ENCODE results near the gene CC2D2A.

DNA sequence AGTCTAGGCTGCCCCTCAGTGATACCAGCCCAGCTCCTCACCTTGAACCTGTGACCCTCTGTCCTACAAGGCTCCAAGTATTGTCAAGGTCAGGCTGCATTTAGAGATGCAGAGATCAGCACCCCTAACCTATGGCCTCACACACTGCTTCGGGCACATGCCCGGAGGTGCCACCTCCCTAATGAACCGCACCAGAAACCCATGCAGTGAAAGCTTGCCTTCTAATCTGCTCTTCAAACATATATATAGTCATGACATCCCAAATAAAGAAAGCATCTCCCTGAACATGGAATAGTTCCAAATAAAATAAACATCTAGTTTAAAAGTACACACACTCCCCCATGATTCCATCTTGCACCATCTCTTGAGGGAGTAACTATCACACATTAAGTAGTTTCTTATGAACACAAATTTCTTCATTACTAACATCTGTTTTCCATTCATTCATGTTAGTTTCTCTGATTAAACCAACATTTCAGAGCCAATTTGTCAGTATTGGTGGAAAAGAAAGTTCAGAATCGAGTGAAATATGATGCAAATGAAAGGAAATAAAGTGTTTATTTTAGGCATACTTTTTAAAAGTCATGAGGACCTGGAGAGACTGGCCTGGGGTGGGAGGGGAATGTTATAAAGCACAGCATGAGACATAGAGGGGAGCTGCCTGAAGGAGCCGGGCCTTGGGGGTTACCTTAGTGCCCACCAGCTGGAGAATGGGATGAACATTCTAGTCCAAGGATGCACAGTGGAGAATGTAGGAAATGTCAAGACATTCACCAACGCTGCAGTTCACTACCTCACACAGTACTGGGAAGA is 19.2 kb downstream of the CC2D2A start:
- no peak for TF ChIP-seq GATA2 (IDR thresholded peaks at IDR 0.05; ENCODE audit: low read depth, low read length)
- TF ChIP-seq GATA3 (IDR thresholded peaks at IDR 0.05; ENCODE audit: low read depth, low read length), result no peak
